Thyroid gland (tissue), 4 donors: ENCODE results near the gene ROCK2. TPM values are rescaled to one million over a fixed set of nuclear protein-coding genes. Genes with fewer than 3 reads are reported as not detected.

Experiments
- DNase-seq, 2 donors: peaks; one replicate each; pipeline ENCODE4 v3.0.0-alpha.2; 2019
- H3K27ac ChIP-seq, 3 donors: fragments of 200-600 bp; sonication (generic); 1 replicate in 2 of 3; 2 replicates in 1 of 3; pipeline ENCODE4 v1.5.1; 2016 to 2019; ENCODE audit warnings: mild to moderate bottlenecking in 1 of 3, moderate library complexity in 1 of 3
- H3K27me3 ChIP-seq: fragments of 200-600 bp; sonication (generic); one replicate; pipeline ENCODE4 v1.5.1; 2019
- H3K36me3 ChIP-seq, 2 donors: fragments of 200-600 bp; sonication (generic); one replicate each; pipeline ENCODE4 v1.5.1; 2016 to 2019
- H3K4me1 ChIP-seq, 2 donors: fragments of 200-600 bp; sonication (generic); one replicate each; pipeline ENCODE4 v1.5.1; 2017 to 2019
- H3K4me3 ChIP-seq, 3 donors: fragments of 200-600 bp; sonication (generic); replicated peaks in 1 of 3; 1 replicate in 2 of 3; 2 replicates in 1 of 3; pipeline ENCODE4 v1.5.1; 2016; ENCODE audit warnings: mild to moderate bottlenecking in 1 of 3
- H3K9me3 ChIP-seq: fragments of 200-600 bp; sonication (generic); one replicate; pipeline ENCODE4 v1.5.1; 2017
- POLR2A ChIP-seq, 2 donors: fragments of 450-650 bp; IDR thresholded peaks; one replicate each; pipeline ENCODE4 v1.6.1; 2017; ENCODE audit warnings: antibody characterized with exemption in 2 of 2, mild to moderate bottlenecking in 2 of 2, moderate library complexity in 1 of 2
- WGBS, 2 donors: methylation state at CpG; one replicate each; pipeline ENCODE4 v1.1.5; 2017; 5-methylcytosine and 5-hydroxymethylcytosine counted together
- intact Hi-C: fragments of 100-400 bp; cut with DNase I; formaldehyde crosslinking; loops from one replicate; pipeline ENCODE4 v1.15.1; 2023
- total RNA-seq, 4 donors: library from RNA; depleted of rRNA; stranded (reverse); fragments of >200 nt; gene quantifications; one replicate each; pipeline ENCODE4 v1.2.3, GENCODE V29; 2016
- TF ChIP-seq, protein P1 (sequence below), 6 experiments: fragments of 200-600 bp in 3 of 6; fragments of 450-650 bp in 3 of 6; sonication (generic) in 3 of 6; IDR thresholded peaks; one replicate each; pipeline ENCODE4 v1.5.1; 2016 to 2019; ENCODE audit warnings: antibody characterized with exemption in 6 of 6, mild to moderate bottlenecking in 2 of 6, inconsistent platforms in 1 of 6, moderate library complexity in 1 of 6

ROCK2 gene
- total RNA-seq, 4 donors from 2014 or later, result 37.3 to 47.5 (median 42.1) TPM

DNA sequence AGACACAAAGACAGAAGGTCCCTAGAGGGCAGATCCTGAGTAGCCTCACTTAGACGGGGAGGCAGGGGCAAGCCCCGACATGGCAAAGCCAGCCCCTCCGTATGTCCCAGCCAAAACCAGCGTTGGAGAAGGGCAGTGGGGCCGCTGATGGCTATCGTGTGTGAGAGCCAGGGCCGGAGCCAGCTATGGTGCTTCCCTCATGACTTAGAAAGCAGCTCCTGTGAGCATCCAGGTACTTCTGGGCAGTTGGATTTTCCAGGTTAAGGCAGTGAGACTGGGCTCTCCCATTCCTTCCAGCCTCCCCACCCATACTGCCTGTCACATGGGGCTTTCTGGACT, 31.2 kb upstream of the ROCK2 start:
- DNase-seq, result no peak
- no peaks in the 10 kb centered on the region for H3K27me3 ChIP-seq
- WGBS, 2 donors, result 88 to 91% methylated on average over 7 of the region's 7 CpGs
- TF ChIP-seq, protein P1, sequence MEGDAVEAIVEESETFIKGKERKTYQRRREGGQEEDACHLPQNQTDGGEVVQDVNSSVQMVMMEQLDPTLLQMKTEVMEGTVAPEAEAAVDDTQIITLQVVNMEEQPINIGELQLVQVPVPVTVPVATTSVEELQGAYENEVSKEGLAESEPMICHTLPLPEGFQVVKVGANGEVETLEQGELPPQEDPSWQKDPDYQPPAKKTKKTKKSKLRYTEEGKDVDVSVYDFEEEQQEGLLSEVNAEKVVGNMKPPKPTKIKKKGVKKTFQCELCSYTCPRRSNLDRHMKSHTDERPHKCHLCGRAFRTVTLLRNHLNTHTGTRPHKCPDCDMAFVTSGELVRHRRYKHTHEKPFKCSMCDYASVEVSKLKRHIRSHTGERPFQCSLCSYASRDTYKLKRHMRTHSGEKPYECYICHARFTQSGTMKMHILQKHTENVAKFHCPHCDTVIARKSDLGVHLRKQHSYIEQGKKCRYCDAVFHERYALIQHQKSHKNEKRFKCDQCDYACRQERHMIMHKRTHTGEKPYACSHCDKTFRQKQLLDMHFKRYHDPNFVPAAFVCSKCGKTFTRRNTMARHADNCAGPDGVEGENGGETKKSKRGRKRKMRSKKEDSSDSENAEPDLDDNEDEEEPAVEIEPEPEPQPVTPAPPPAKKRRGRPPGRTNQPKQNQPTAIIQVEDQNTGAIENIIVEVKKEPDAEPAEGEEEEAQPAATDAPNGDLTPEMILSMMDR (IDR thresholded peaks at IDR 0.05), result no peak
- TF ChIP-seq POLR2A (IDR thresholded peaks at IDR 0.05), result no peak
- no peaks in the 10 kb centered on the region for H3K36me3 ChIP-seq
- peaks cover 24 to 36% of the 10 kb centered on the region in 2 donors for H3K4me1 ChIP-seq
- peak overlapping the region in 2 of 3 donors; percentile 94 to 96 for H3K27ac ChIP-seq
- intact Hi-C loops, result no loop called here
- H3K9me3 ChIP-seq, result no peaks in the 10 kb centered on the region
- no peak overlapping the region for H3K4me3 ChIP-seq

DNA sequence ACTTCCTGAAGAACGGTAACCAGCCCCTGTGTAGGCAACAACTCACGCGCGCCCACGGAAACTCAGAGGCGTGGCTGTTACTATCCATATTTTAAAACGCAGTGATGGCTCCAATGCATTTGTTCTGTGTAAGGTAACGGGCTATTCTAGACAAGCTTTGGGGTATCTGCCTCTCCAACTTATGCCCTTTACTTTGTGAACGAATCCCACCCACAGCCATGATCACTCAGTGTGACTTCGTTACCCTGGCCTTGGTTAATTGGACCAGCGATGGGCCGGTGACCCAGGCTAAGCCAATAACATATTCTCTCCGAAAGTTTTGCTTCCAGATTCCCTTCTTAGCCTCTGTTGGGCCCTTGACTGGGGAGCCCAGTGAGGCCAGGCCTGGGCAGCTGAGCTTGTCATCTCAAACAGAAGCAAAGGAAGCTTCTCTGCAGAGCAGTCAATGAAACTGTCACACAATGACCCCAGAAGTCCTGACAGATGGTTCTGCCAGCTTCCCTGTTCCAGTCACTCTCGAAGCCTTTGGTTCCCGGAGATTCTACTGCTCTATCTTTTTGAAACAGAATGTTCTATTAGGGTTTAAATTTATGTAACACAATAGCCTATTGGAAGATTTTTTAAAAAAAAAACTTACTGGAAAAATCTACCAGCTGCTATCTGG, 30.7 kb upstream of the ROCK2 start:
- DNase-seq, result no peak
- Histone ChIP-seq H3K36me3 (no peaks in the 10 kb centered on the region), H3K4me1 (peaks cover 24 to 36% of the 10 kb centered on the region in 2 donors), H3K27me3 (no peaks in the 10 kb centered on the region), H3K9me3 (no peaks in the 10 kb centered on the region), H3K4me3 (no peak overlapping the region), H3K27ac (peak overlapping the region; percentile 78 to 96 (median 94))
- WGBS, 2 donors, result 68 to 69% methylated on average over 15 of the region's 15 CpGs
- TF ChIP-seq, protein P1 (IDR thresholded peaks at IDR 0.05), result no peak
- TF ChIP-seq POLR2A (IDR thresholded peaks at IDR 0.05), result no peak
- intact Hi-C loops, result no loop called here

DNA sequence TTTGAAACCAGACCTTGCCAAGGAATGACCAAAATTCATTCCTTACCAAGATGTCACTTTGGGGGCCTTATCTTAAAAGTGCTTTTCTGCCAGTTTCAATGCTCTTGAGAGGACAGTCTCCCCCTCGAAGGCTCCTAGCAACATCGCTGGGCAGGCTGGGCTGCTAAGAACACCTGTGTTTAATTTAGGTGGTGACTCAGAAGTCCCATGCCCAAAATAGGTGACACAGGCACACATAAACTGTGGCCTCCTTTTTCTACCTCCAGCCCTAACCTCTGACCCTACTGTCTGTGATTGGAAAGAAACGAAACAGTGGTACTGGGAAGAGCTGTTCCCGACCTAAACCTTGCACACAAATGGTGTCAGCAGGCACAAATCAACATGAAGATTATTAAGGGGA, 28.7 kb upstream of the ROCK2 start:
- no peaks in the 10 kb centered on the region for H3K27me3 ChIP-seq
- TF ChIP-seq POLR2A (IDR thresholded peaks at IDR 0.05), result no peak
- TF ChIP-seq, protein P1 (IDR thresholded peaks at IDR 0.05), result no peak
- H3K9me3 ChIP-seq, result no peaks in the 10 kb centered on the region
- 79 to 84% methylated on average over 4 of the region's 4 CpGs for WGBS, 2 donors
- peak overlapping the region in 2 of 3 donors; percentile 94 to 96 for H3K27ac ChIP-seq
- no peak overlapping the region for H3K4me3 ChIP-seq
- no peak for DNase-seq
- intact Hi-C loops, result no loop called here
- no peaks in the 10 kb centered on the region for H3K36me3 ChIP-seq
- peaks cover 17 to 29% of the 10 kb centered on the region in 2 donors for H3K4me1 ChIP-seq

DNA sequence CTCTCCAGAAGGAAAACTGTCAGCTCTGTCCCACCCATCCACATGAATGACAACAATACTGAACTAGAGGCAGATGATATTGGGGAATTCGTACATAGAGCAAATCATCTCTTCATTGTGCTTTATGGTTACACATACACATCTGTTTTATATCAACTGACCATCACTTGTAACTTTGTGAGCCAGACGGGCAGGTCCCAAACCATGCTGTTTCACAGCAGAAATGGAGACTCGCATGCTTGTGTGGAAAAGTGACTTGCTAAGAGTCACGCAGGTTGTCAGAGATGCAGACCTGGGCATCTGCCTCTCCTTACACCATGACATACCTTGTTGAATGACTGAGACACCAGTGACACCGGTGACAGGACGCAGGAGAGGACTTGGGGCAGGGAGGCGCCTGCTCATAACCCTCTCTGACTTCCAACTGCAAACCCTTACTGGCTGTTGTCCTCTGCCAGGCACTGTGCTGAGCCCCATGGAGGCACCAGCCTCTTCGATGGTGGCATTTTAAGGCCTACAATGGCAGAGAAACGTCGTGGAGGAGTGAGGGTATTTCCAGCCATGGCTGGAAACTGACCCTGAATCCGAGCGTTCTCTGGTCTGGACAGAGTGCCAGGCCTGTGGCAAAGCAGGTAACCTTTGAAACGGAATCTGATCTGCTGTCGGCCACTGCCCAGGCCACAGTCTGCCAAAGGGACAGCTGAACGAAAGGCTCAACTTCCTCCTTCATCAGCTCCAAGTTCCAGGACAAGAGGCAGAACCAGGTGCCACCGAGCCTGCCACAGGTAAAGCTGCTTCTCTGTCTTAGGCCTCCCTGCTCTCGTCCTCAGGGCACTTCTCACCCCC, 26.9 kb upstream of the ROCK2 start:
- intact Hi-C loops, result no loop called here
- H3K36me3 ChIP-seq, result no peaks in the 10 kb centered on the region
- H3K4me1 ChIP-seq, result peaks cover 17 to 35% of the 10 kb centered on the region in 2 donors
- H3K9me3 ChIP-seq, result no peaks in the 10 kb centered on the region
- H3K4me3 ChIP-seq, result no peak overlapping the region
- no peaks in the 10 kb centered on the region for H3K27me3 ChIP-seq
- 88 to 95% methylated on average over 9 to 17 of the region's 17 CpGs for WGBS, 2 donors
- TF ChIP-seq, protein P1 (IDR thresholded peaks at IDR 0.05), result no peak
- no peak for TF ChIP-seq POLR2A (IDR thresholded peaks at IDR 0.05)
- H3K27ac ChIP-seq, result no peak overlapping the region
- no peak for DNase-seq
